ENCODE measurements around the gene ZNF275.
"Not testable (repeated sequence)": the region's sequence is repeated elsewhere in the genome, so short reads cannot be mapped to it uniquely, and the experiment has no call there.

ZNF275 gene

GRCh38 chrX:153382563-153383482, 48.9 kb downstream of the ZNF275 start:
- peak; percentile 74 for FAIRE-seq

GRCh38 chrX:153384390-153384789, 50.4 kb downstream of the ZNF275 start:
- DNase-seq (ENCODE audit: extremely low spot score, insufficient read length, low read depth) (no peak), FAIRE-seq (no peak)

More at GRCh38 chrX:153382563-153383482, 48.9 kb downstream of the ZNF275 start:
- no peak for DNase-seq (ENCODE audit: extremely low spot score, insufficient read length, low read depth)

- not testable (repeated sequence) for FAIRE-seq; DNase-seq (ENCODE audit: extremely low spot score, insufficient read length, low read depth)
Observed at GRCh38 chrX:153384973-153385372, 51.0 kb downstream of the ZNF275 start.

- no peak for DNase-seq (ENCODE audit: extremely low spot score, insufficient read length, low read depth)
- FAIRE-seq: no peak
Observed at GRCh38 chrX:153386097-153386496, 52.1 kb downstream of the ZNF275 start.

GRCh38 chrX:153387345-153387744, 53.4 kb downstream of the ZNF275 start:
- no peak for FAIRE-seq

GRCh38 chrX:153387987-153388721, 54.2 kb downstream of the ZNF275 start:
- DNase-seq (ENCODE audit: extremely low spot score, insufficient read length, low read depth) (no peak), FAIRE-seq (no peak)

More at GRCh38 chrX:153387345-153387744, 53.4 kb downstream of the ZNF275 start:
- DNase-seq (ENCODE audit: extremely low spot score, insufficient read length, low read depth): no peak

GRCh38 chrX:153388722-153389459, 54.9 kb downstream of the ZNF275 start:
- FAIRE-seq: no peak

GRCh38 chrX:153389460-153389768, 55.5 kb downstream of the ZNF275 start:
- DNase-seq (ENCODE audit: extremely low spot score, insufficient read length, low read depth); FAIRE-seq: not testable (repeated sequence)

More at GRCh38 chrX:153388722-153389459, 54.9 kb downstream of the ZNF275 start:
- no peak for DNase-seq (ENCODE audit: extremely low spot score, insufficient read length, low read depth)

GRCh38 chrX:153392642-153393321, 58.8 kb downstream of the ZNF275 start:
- no peak for DNase-seq (ENCODE audit: extremely low spot score, insufficient read length, low read depth)
- FAIRE-seq: no peak

GRCh38 chrX:153394612-153395011, 60.7 kb downstream of the ZNF275 start:
- DNase-seq (ENCODE audit: extremely low spot score, insufficient read length, low read depth) (no peak), FAIRE-seq (no peak)

- FAIRE-seq: no peak
Observed at GRCh38 chrX:153395613-153396319, 61.8 kb downstream of the ZNF275 start.

GRCh38 chrX:153396320-153397195, 62.6 kb downstream of the ZNF275 start:
- DNase-seq (ENCODE audit: extremely low spot score, insufficient read length, low read depth): no peak
- no peak for FAIRE-seq

More at GRCh38 chrX:153395613-153396319, 61.8 kb downstream of the ZNF275 start:
- DNase-seq (ENCODE audit: extremely low spot score, insufficient read length, low read depth): no peak

GRCh38 chrX:153397256-153397960, 63.5 kb downstream of the ZNF275 start:
- no peak for FAIRE-seq
- no peak for DNase-seq (ENCODE audit: extremely low spot score, insufficient read length, low read depth)

GRCh38 chrX:153398275-153398960, 64.5 kb downstream of the ZNF275 start:
- DNase-seq (ENCODE audit: extremely low spot score, insufficient read length, low read depth): no peak
- FAIRE-seq: no peak

- FAIRE-seq: peak; percentile 79
- peak; percentile 39 for DNase-seq (ENCODE audit: extremely low spot score, insufficient read length, low read depth)
Observed at GRCh38 chrX:153400146-153401132, 66.5 kb downstream of the ZNF275 start.
